ENCODE data around the gene AGBL4.

AGBL4 gene

DNA sequence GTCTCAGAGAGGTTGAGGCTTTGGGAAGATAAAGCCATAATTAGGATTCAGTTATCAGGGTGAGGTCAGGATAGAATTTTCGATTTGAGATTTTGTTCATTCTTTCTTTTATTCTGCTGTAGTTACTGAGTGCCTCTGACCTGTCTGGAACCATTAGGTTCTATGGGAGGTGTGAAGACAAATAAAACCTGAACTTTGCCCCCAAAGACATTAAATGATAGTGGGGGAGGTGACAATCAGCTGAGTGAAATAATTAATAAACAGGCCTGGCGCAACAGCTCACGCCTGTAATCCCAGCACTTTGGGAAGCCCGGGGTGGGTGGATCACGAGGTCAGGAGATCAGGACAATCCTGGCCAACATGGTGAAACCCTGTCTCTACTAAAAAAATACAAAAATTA lies 1496.7 kb downstream of the AGBL4 start:
- H3K79me2 ChIP-seq (ENCODE audit: insufficient read depth, low read length), result no peaks in the 10 kb centered on the region
- H2AFZ ChIP-seq (ENCODE audit: low read length), result no peak overlapping the region
- no peak overlapping the region for H3K4me2 ChIP-seq (ENCODE audit: low read length)
- H3K4me1 ChIP-seq (ENCODE audit: insufficient read depth, low read length, severe bottlenecking), result no peaks in the 10 kb centered on the region
- H3K36me3 ChIP-seq (ENCODE audit: insufficient read depth, low read length), result no peaks in the 10 kb centered on the region
- no peaks in the 10 kb centered on the region for H3K9me3 ChIP-seq (ENCODE audit: low read length)
- H3K27me3 ChIP-seq (ENCODE audit: insufficient read depth, low read length), result no peaks in the 10 kb centered on the region
- no peak overlapping the region for H3K4me3 ChIP-seq (ENCODE audit: low read depth, low read length, poor library complexity, severe bottlenecking)
- H4K20me1 ChIP-seq (ENCODE audit: insufficient read depth, low read length), result no peaks in the 10 kb centered on the region
- no peaks in the 10 kb centered on the region for H3K9me2 ChIP-seq (ENCODE audit: low read depth, low read length)
- no peak for TF ChIP-seq EZH2 (IDR thresholded peaks at IDR 0.05; ENCODE audit: borderline replicate concordance, low read length)
- TF ChIP-seq, protein P1, sequence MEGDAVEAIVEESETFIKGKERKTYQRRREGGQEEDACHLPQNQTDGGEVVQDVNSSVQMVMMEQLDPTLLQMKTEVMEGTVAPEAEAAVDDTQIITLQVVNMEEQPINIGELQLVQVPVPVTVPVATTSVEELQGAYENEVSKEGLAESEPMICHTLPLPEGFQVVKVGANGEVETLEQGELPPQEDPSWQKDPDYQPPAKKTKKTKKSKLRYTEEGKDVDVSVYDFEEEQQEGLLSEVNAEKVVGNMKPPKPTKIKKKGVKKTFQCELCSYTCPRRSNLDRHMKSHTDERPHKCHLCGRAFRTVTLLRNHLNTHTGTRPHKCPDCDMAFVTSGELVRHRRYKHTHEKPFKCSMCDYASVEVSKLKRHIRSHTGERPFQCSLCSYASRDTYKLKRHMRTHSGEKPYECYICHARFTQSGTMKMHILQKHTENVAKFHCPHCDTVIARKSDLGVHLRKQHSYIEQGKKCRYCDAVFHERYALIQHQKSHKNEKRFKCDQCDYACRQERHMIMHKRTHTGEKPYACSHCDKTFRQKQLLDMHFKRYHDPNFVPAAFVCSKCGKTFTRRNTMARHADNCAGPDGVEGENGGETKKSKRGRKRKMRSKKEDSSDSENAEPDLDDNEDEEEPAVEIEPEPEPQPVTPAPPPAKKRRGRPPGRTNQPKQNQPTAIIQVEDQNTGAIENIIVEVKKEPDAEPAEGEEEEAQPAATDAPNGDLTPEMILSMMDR (IDR thresholded peaks at IDR 0.05; ENCODE audit: low read length), result no peak
- H3K27ac ChIP-seq (ENCODE audit: low read depth, low read length, poor library complexity, severe bottlenecking), result no peak overlapping the region
- H3F3A ChIP-seq (ENCODE audit: insufficient read depth, low read length), result no peaks in the 10 kb centered on the region
- no peak overlapping the region for H3K9ac ChIP-seq (ENCODE audit: low read length)

DNA sequence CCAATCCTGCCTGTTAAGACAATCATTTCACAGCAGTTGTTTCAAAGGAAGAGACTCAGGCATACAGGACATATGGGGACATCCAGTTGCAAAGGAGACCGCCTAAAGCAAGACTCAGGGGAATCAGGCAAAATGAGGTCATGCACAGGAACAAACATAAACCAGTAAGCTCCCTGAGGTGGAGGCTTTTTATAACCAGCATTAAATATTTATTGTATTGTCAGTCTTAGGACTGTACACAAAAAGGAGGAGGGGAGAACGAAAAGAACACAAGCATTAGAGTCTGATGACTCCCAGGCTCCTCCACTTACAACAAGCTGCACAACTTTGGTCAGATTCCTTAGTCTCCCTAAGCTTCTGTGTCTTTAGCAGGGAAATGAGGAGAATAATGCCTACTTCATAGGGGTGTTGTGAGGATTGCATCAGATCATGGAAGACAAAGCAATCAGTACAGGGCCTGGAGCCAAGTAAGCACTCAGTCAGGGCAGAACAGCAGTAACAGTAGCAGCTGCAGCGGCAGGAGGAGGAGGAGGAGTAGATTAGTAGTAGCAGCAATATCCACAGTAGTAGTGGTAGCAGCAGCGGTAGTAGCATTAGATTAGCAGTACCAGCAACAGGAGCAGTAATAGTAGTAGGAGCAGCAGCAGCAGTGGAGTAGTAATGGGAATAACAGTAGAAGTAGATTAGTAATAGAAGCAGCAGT lies 1497.6 kb downstream of the AGBL4 start:
- H3K4me3 ChIP-seq (ENCODE audit: low read depth, low read length, poor library complexity, severe bottlenecking), result no peak overlapping the region
- no peak overlapping the region for H3K9ac ChIP-seq (ENCODE audit: low read length)
- H3K27me3 ChIP-seq (ENCODE audit: insufficient read depth, low read length), result no peaks in the 10 kb centered on the region
- no peak overlapping the region for H3K27ac ChIP-seq (ENCODE audit: low read depth, low read length, poor library complexity, severe bottlenecking)
- H3K4me2 ChIP-seq (ENCODE audit: low read length), result no peak overlapping the region
- no peak for TF ChIP-seq EZH2 (IDR thresholded peaks at IDR 0.05; ENCODE audit: borderline replicate concordance, low read length)
- TF ChIP-seq, protein P1 (IDR thresholded peaks at IDR 0.05; ENCODE audit: low read length), result no peak
- no peaks in the 10 kb centered on the region for H3K79me2 ChIP-seq (ENCODE audit: insufficient read depth, low read length)
- no peak overlapping the region for H2AFZ ChIP-seq (ENCODE audit: low read length)
- H3K9me2 ChIP-seq (ENCODE audit: low read depth, low read length), result no peaks in the 10 kb centered on the region
- H4K20me1 ChIP-seq (ENCODE audit: insufficient read depth, low read length), result no peaks in the 10 kb centered on the region
- H3K9me3 ChIP-seq (ENCODE audit: low read length), result no peaks in the 10 kb centered on the region
- no peaks in the 10 kb centered on the region for H3K4me1 ChIP-seq (ENCODE audit: insufficient read depth, low read length, severe bottlenecking)
- H3F3A ChIP-seq (ENCODE audit: insufficient read depth, low read length), result no peaks in the 10 kb centered on the region
- no peaks in the 10 kb centered on the region for H3K36me3 ChIP-seq (ENCODE audit: insufficient read depth, low read length)

DNA sequence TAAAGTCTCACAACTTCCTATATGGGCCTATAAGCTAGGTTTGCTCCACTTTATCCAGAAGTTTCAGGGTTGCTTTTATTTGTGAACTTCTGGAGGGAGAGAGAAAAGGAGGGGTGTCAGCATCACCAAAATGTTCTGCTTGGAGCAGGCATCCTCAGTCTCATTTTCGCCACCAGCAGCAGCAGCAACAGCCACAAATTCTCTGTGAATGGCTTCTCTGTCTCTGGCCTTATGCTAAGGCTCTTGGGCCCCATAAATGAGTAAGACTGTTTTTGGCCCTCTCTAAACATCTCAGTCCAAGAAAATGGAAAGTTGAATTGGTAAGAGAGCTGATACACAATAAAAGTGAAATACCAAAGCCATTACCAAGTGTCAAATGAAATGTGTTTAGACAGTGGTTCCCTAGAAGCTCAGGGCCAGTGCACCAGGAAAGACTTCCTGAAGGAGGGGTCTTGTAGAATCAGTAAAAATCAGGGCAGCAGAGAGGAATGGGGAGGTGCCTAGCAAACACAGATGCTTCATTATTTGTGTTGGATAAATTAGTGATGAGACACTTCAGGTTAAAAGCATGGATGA lies 1498.8 kb downstream of the AGBL4 start:
- H3F3A ChIP-seq (ENCODE audit: insufficient read depth, low read length), result no peaks in the 10 kb centered on the region
- no peaks in the 10 kb centered on the region for H3K4me1 ChIP-seq (ENCODE audit: insufficient read depth, low read length, severe bottlenecking)
- H3K9me3 ChIP-seq (ENCODE audit: low read length), result no peaks in the 10 kb centered on the region
- no peak overlapping the region for H3K9ac ChIP-seq (ENCODE audit: low read length)
- no peak overlapping the region for H3K4me2 ChIP-seq (ENCODE audit: low read length)
- no peaks in the 10 kb centered on the region for H4K20me1 ChIP-seq (ENCODE audit: insufficient read depth, low read length)
- H3K4me3 ChIP-seq (ENCODE audit: low read depth, low read length, poor library complexity, severe bottlenecking), result no peak overlapping the region
- H3K9me2 ChIP-seq (ENCODE audit: low read depth, low read length), result no peaks in the 10 kb centered on the region
- H3K27ac ChIP-seq (ENCODE audit: low read depth, low read length, poor library complexity, severe bottlenecking), result no peak overlapping the region
- H2AFZ ChIP-seq (ENCODE audit: low read length), result no peak overlapping the region
- TF ChIP-seq, protein P1 (IDR thresholded peaks at IDR 0.05; ENCODE audit: low read length), result no peak
- no peak for TF ChIP-seq EZH2 (IDR thresholded peaks at IDR 0.05; ENCODE audit: borderline replicate concordance, low read length)
- no peaks in the 10 kb centered on the region for H3K79me2 ChIP-seq (ENCODE audit: insufficient read depth, low read length)
- no peaks in the 10 kb centered on the region for H3K27me3 ChIP-seq (ENCODE audit: insufficient read depth, low read length)
- no peaks in the 10 kb centered on the region for H3K36me3 ChIP-seq (ENCODE audit: insufficient read depth, low read length)

Measured in OCI-LY1 (cell line).